A549 (cell line): ENCODE data around the gene SLC6A12.

ENCODE experiments used
- CHD4 ChIP-seq: fragments of 200-600 bp; sonication (generic); IDR thresholded peaks from 2 replicates; pipeline ENCODE4 v1.6.1; 2016; ENCODE audit warnings: antibody characterized with exemption, mild to moderate bottlenecking, borderline replicate concordance
- EHMT2 ChIP-seq: fragments of 200-600 bp; sonication (generic); IDR thresholded peaks from 2 replicates; pipeline ENCODE4 v1.6.1; 2016; ENCODE audit warnings: antibody characterized with exemption, low read depth, mild to moderate bottlenecking, moderate library complexity
- MAFK ChIP-seq: fragments of 450-650 bp; IDR thresholded peaks from 2 replicates; pipeline ENCODE4 v1.6.1; 2014; ENCODE audit not compliant: partially characterized antibody
- POLR2A ChIP-seq: IDR thresholded peaks from 2 replicates; pipeline ENCODE4 v1.6.1; 2012; ENCODE audit warnings: mild to moderate bottlenecking, low read length
- SREBF2 ChIP-seq: fragments of 450-650 bp; IDR thresholded peaks from 2 replicates; pipeline ENCODE4 v1.6.1; 2014; ENCODE audit warnings: mild to moderate bottlenecking, moderate library complexity
- TP53 ChIP-seq: fragments of 250-450 bp; sonication (Bioruptor Pico); IDR thresholded peaks from 2 replicates; pipeline ENCODE4 v1.5.0; 2021; ENCODE audit warnings: mild to moderate bottlenecking, moderate library complexity
- ZNF302 ChIP-seq: fragments of 250-450 bp; sonication (Bioruptor Pico); IDR thresholded peaks from 2 replicates; pipeline ENCODE4 v1.9.0; 2021; ENCODE audit warnings: inconsistent platforms, mild to moderate bottlenecking, moderate library complexity
- TF ChIP-seq, protein P1 (sequence below): fragments of >200 bp; sonication (Bioruptor Twin); formaldehyde crosslinking; IDR thresholded peaks from 3 replicates; pipeline ENCODE4 v1.5.1; 2016
- TF ChIP-seq, protein P2 (sequence below): fragments of >200 bp; sonication (Bioruptor Twin); formaldehyde crosslinking; IDR thresholded peaks from 3 replicates; pipeline ENCODE4 v1.6.1; 2016
- TF ChIP-seq, protein P3 (sequence below): IDR thresholded peaks from 2 replicates; pipeline ENCODE4 v1.6.1; 2012

DNA sequence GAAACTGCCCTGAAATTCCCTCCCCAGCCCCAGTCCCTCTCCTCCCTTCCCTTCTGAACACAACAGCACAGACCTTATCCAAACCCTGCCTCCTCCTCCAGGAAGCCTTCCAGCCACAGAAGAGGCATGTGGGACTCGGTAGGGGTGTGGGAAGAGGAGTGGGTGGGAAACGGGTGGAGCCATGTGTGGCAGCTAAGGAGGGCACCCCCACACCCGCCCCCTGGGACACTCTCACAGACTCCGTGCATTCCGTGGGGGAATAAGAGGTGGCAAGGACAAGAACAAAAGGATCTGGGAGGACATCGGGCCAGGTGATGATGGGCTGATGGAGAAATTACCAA is 24.4 kb downstream of the SLC6A12 start:
- no peak for TF ChIP-seq ZNF302
- TF ChIP-seq, protein P1, sequence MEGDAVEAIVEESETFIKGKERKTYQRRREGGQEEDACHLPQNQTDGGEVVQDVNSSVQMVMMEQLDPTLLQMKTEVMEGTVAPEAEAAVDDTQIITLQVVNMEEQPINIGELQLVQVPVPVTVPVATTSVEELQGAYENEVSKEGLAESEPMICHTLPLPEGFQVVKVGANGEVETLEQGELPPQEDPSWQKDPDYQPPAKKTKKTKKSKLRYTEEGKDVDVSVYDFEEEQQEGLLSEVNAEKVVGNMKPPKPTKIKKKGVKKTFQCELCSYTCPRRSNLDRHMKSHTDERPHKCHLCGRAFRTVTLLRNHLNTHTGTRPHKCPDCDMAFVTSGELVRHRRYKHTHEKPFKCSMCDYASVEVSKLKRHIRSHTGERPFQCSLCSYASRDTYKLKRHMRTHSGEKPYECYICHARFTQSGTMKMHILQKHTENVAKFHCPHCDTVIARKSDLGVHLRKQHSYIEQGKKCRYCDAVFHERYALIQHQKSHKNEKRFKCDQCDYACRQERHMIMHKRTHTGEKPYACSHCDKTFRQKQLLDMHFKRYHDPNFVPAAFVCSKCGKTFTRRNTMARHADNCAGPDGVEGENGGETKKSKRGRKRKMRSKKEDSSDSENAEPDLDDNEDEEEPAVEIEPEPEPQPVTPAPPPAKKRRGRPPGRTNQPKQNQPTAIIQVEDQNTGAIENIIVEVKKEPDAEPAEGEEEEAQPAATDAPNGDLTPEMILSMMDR: no peak
- TF ChIP-seq, protein P2, sequence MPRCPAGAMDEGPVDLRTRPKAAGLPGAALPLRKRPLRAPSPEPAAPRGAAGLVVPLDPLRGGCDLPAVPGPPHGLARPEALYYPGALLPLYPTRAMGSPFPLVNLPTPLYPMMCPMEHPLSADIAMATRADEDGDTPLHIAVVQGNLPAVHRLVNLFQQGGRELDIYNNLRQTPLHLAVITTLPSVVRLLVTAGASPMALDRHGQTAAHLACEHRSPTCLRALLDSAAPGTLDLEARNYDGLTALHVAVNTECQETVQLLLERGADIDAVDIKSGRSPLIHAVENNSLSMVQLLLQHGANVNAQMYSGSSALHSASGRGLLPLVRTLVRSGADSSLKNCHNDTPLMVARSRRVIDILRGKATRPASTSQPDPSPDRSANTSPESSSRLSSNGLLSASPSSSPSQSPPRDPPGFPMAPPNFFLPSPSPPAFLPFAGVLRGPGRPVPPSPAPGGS: no peak
- TF ChIP-seq SREBF2: no peak
- TF ChIP-seq POLR2A: no peak
- TF ChIP-seq TP53 (CRISPR knock-in tag): no peak
- no peak for TF ChIP-seq CHD4
- no peak for TF ChIP-seq EHMT2
- TF ChIP-seq, protein P3, sequence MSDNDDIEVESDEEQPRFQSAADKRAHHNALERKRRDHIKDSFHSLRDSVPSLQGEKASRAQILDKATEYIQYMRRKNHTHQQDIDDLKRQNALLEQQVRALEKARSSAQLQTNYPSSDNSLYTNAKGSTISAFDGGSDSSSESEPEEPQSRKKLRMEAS: no peak
- TF ChIP-seq MAFK: no peak
